IMR-90 (cell line): Measurements from ENCODE around the gene FAF1. TPM values are rescaled to one million over a fixed set of nuclear protein-coding genes. Genes with fewer than 3 reads are reported as not detected.

Experiments used
- ATAC-seq: fragments of 200-7000 bp; cut with Tn5 transposase; 2 replicates; pipeline ENCODE4 v1.9.1; 2020; ENCODE audit warnings: low read depth, mild to moderate bottlenecking, moderate library complexity
- BruUV-seq: library from RNA; stranded (reverse); fragments of 400-500 nt; replicated peaks from 2 replicates; lab custom pipeline; 2021; lab: Mats Ljungman, UMichigan
- CTCF ChIA-PET: fragments of 300-600 bp; formaldehyde crosslinking; extraction: SDS; loops from one replicate; lab custom pipeline; 2021; ENCODE audit warnings: antibody characterized with exemption; lab: Yijun Ruan, JAX
- POLR2A ChIA-PET: fragments of 300-600 bp; sonication (Branson Sonifier 250); formaldehyde crosslinking; loops from one replicate; lab custom pipeline; 2022; ENCODE audit warnings: antibody characterized with exemption; ENCODE audit not compliant: unreplicated experiment; lab: Charles Lee
- DNase-seq: peaks from one replicate; pipeline ENCODE4 v3.0.0; 2013
- H2AFZ ChIP-seq: replicated peaks from 2 replicates; pipeline ENCODE3; 2013; ENCODE audit warnings: low read length, mild to moderate bottlenecking; ENCODE audit not compliant: poor library complexity
- H2AK5ac ChIP-seq: 2 replicates; pipeline ENCODE4 v1.6.1; 2013; ENCODE audit warnings: low read depth, low read length, inconsistent platforms
- H2AK9ac ChIP-seq: replicated peaks from 2 replicates; pipeline ENCODE3; 2013; ENCODE audit warnings: mild to moderate bottlenecking, low read depth, low read length, moderate library complexity; ENCODE audit not compliant: poor library complexity
- H2BK120ac ChIP-seq: 2 replicates; pipeline ENCODE4 v1.6.1; 2013; ENCODE audit warnings: low read depth, low read length, inconsistent platforms
- H2BK15ac ChIP-seq: 3 replicates; pipeline ENCODE4 v1.6.1; 2013; ENCODE audit warnings: low read depth, low read length, inconsistent platforms
- H2BK20ac ChIP-seq: 2 replicates; pipeline ENCODE4 v1.6.1; 2013; ENCODE audit warnings: low read depth, mild to moderate bottlenecking, inconsistent platforms, low read length, moderate library complexity
- H2BK5ac ChIP-seq: 2 replicates; pipeline ENCODE4 v1.6.1; 2013; ENCODE audit warnings: mild to moderate bottlenecking, low read depth, low read length, inconsistent platforms; ENCODE audit not compliant: poor library complexity, severe bottlenecking
- H3K14ac ChIP-seq: replicated peaks from 2 replicates; pipeline ENCODE4 v1.6.1; 2013; ENCODE audit warnings: low read depth, low read length, inconsistent platforms
- H3K18ac ChIP-seq: 2 replicates; pipeline ENCODE4 v1.6.1; 2013; ENCODE audit warnings: low read depth, low read length, control low read depth
- H3K23ac ChIP-seq: 2 replicates; pipeline ENCODE4 v1.6.1; 2013; ENCODE audit warnings: low read depth, low read length, inconsistent platforms
- H3K27ac ChIP-seq: 2 replicates; pipeline ENCODE4 v1.5.1; 2013; ENCODE audit warnings: mild to moderate bottlenecking, control low read depth, low read length; ENCODE audit not compliant: insufficient read depth
- H3K27me3 ChIP-seq: 2 replicates; pipeline ENCODE4 v1.6.1; 2013; ENCODE audit warnings: low read length; ENCODE audit not compliant: control insufficient read depth, insufficient read depth
- H3K36me3 ChIP-seq: 2 replicates; pipeline ENCODE4 v1.6.1; 2013; ENCODE audit warnings: low read length, mixed read lengths; ENCODE audit not compliant: control insufficient read depth, insufficient read depth
- H3K4ac ChIP-seq: 2 replicates; pipeline ENCODE4 v1.6.1; 2013; ENCODE audit warnings: low read depth, low read length, inconsistent platforms
- H3K4me1 ChIP-seq: 2 replicates; pipeline ENCODE4 v1.6.1; 2013; ENCODE audit warnings: low read length, mixed read lengths; ENCODE audit not compliant: control insufficient read depth, insufficient read depth
- H3K4me2 ChIP-seq: 2 replicates; pipeline ENCODE4 v1.6.1; 2013; ENCODE audit warnings: low read depth, mild to moderate bottlenecking, control low read depth, low read length, moderate library complexity
- H3K4me3 ChIP-seq: 2 replicates; pipeline ENCODE4 v1.5.1; 2013; ENCODE audit warnings: low read depth, mild to moderate bottlenecking, control low read depth, low read length, moderate library complexity; ENCODE audit not compliant: insufficient read depth
- H3K56ac ChIP-seq: 2 replicates; pipeline ENCODE4 v1.6.1; 2013; ENCODE audit warnings: low read length, inconsistent platforms; ENCODE audit not compliant: insufficient read depth; ENCODE audit errors: extremely low read depth
- H3K79me1 ChIP-seq, 2 experiments: 2 replicates each; pipeline ENCODE4 v1.6.1; 2013; ENCODE audit warnings: low read length in 2 of 2, inconsistent platforms in 1 of 2, low read depth in 1 of 2
- H3K9ac ChIP-seq: 2 replicates; pipeline ENCODE4 v1.6.1; 2013; ENCODE audit warnings: low read depth, low read length, control low read depth
- H3K9me1 ChIP-seq: 2 replicates; pipeline ENCODE4 v1.6.1; 2013; ENCODE audit warnings: low read length, inconsistent platforms; ENCODE audit not compliant: insufficient read depth
- H3K9me3 ChIP-seq: 2 replicates; pipeline ENCODE4 v1.6.1; 2013; ENCODE audit warnings: low read length; ENCODE audit not compliant: control insufficient read depth, insufficient read depth
- H4K20me1 ChIP-seq: 2 replicates; pipeline ENCODE4 v1.6.1; 2013; ENCODE audit warnings: low read length, inconsistent platforms; ENCODE audit not compliant: insufficient read depth
- H4K5ac ChIP-seq: 2 replicates; pipeline ENCODE4 v1.6.1; 2013; ENCODE audit warnings: mild to moderate bottlenecking, low read depth, low read length, control low read depth
- H4K8ac ChIP-seq, 2 experiments: 2 replicates each; pipeline ENCODE4 v1.6.1; 2013; ENCODE audit warnings: low read depth in 2 of 2, low read length in 2 of 2, control low read depth in 1 of 2, inconsistent platforms in 1 of 2
- H4K91ac ChIP-seq: 2 replicates; pipeline ENCODE4 v1.6.1; 2013; ENCODE audit warnings: low read depth, low read length, inconsistent platforms; ENCODE audit not compliant: insufficient read depth
- BHLHE40 ChIP-seq: fragments of 150-350 bp; IDR thresholded peaks from 2 replicates; pipeline ENCODE4 v1.6.1; 2016; ENCODE audit warnings: mild to moderate bottlenecking, low read depth, low read length
- CEBPB ChIP-seq: IDR thresholded peaks from 2 replicates; pipeline ENCODE4 v1.6.1; 2012; ENCODE audit warnings: low read depth, low read length, improper control_type of control experiment
- CHD1 ChIP-seq: IDR thresholded peaks from 2 replicates; pipeline ENCODE4 v1.6.1; 2012; ENCODE audit warnings: low read depth, low read length, improper control_type of control experiment
- ELK1 ChIP-seq: fragments of 150-350 bp; IDR thresholded peaks from 2 replicates; pipeline ENCODE4 v1.6.1; 2016; ENCODE audit warnings: low read depth, mild to moderate bottlenecking, low read length, moderate library complexity, borderline replicate concordance
- MAZ ChIP-seq: IDR thresholded peaks from 2 replicates; pipeline ENCODE4 v1.6.1; 2012; ENCODE audit warnings: low read depth, mild to moderate bottlenecking, low read length, improper control_type of control experiment, moderate library complexity, borderline replicate concordance
- MXI1 ChIP-seq: IDR thresholded peaks from 2 replicates; pipeline ENCODE4 v1.6.1; 2012; ENCODE audit warnings: low read depth, mild to moderate bottlenecking, low read length, moderate library complexity, borderline replicate concordance
- RAD21 ChIP-seq: IDR thresholded peaks from 2 replicates; pipeline ENCODE4 v1.6.1; 2012; ENCODE audit warnings: low read length, improper control_type of control experiment
- USF2 ChIP-seq: fragments of 150-350 bp; IDR thresholded peaks from 2 replicates; pipeline ENCODE4 v1.6.1; 2017; ENCODE audit warnings: mild to moderate bottlenecking, antibody characterized with exemption, low read length, low read depth
- WGBS, 2 experiments: methylation state at CpG; one replicate each; pipeline versions ENCODE4 v1.1.5 to v1.1.7; 2013; ENCODE audit warnings: missing lambda C conversion rate in 2 of 2; ENCODE audit not compliant: insufficient read length in 1 of 2; ENCODE audit errors: extremely low coverage in 2 of 2; 5-methylcytosine and 5-hydroxymethylcytosine counted together
- dilution Hi-C: fragments of 300-500 bp; cut with HindIII; formaldehyde crosslinking; loops from one replicate; pipeline ENCODE4 v1.14.3; 2018; ENCODE audit warnings: low sequenced_read_pairs; ENCODE audit not compliant: unreplicated experiment
- in situ Hi-C: fragments of 300-500 bp; cut with MboI; formaldehyde crosslinking; loops from 3 replicates; pipeline ENCODE4 v1.14.3; 2019; ENCODE audit warnings: low sequenced_read_pairs, inconsistent platforms, mixed read lengths
- intact Hi-C: fragments of 100-400 bp; cut with micrococcal nuclease; formaldehyde crosslinking; loops from 2 replicates; pipeline ENCODE4 v1.10.0; 2022
- polyA plus RNA-seq, 3 experiments: library from polyadenylated mRNA; depleted of rRNA; stranded (reverse); fragments of >200 nt; gene quantifications; 2 replicates each; pipeline ENCODE4 v1.2.3, GENCODE V29; 2012; ENCODE audit warnings: low replicate concordance in 1 of 3
- total RNA-seq: library from RNA; depleted of rRNA; stranded (reverse); fragments of >200 nt; gene quantifications from 2 replicates; pipeline ENCODE4 v1.2.3, GENCODE V29; 2012

Gene FAF1
- total and polyA plus RNA-seq, 2 of the 4 experiments (the other 2 are of a cell fraction): 18.8 to 72.9 TPM

GRCh38 chr1:50462964-50463363 lies 497.1 kb downstream of the FAF1 start:
- dilution Hi-C loops (no loop called here), intact Hi-C loops (no loop called here), in situ Hi-C loops (no loop called here)
- Histone ChIP-seq H3K4me2 (no peak overlapping the region), H3K9ac (no peak overlapping the region), H3K27me3 (no peaks in the 10 kb centered on the region), H3K36me3 (no peaks in the 10 kb centered on the region), H2AK5ac (no peak overlapping the region), H3K9me1 (no peaks in the 10 kb centered on the region), H4K8ac (no peak overlapping the region), H3K4me3 (no peak overlapping the region), H3K14ac (no peak overlapping the region), H3K4ac (no peak overlapping the region), H3K56ac (no peak overlapping the region), H4K91ac (no peak overlapping the region), H3K9me3 (no peaks in the 10 kb centered on the region), H2BK5ac (no peak overlapping the region), H2BK120ac (no peak overlapping the region), H2AFZ (no peak overlapping the region), H3K23ac (no peak overlapping the region), H4K5ac (no peak overlapping the region), H3K18ac (no peak overlapping the region), H2AK9ac (no peak overlapping the region), H3K79me1 (no peaks in the 10 kb centered on the region), H2BK15ac (no peak overlapping the region), H2BK20ac (no peak overlapping the region), H4K20me1 (no peaks in the 10 kb centered on the region), H3K27ac (no peak overlapping the region), H3K4me1 (no peaks in the 10 kb centered on the region)
- ChIA-PET CTCF (no interaction called here), POLR2A (no interaction called here)
- WGBS, 2 experiments: no CpG with 5 or more reads among the region's 2 CpGs
- BruUV-seq: no TSS peak
- ATAC-seq: no peak
- no peak for DNase-seq
- TF ChIP-seq MXI1 (no peak), BHLHE40 (no peak), CEBPB (no peak), MAZ (no peak), RAD21 (no peak), CHD1 (no peak), ELK1 (no peak), USF2 (no peak)
